Left lung (tissue), 10 donors: ENCODE measurements around the gene SETDB2. TPM values are rescaled to one million over a fixed set of nuclear protein-coding genes. Genes with fewer than 3 reads are reported as not detected.
A peak's percentile ranks its signal among the peaks of the same experiment; 100 is the strongest.

Experiments
- ATAC-seq: fragments of 200-7000 bp; cut with Tn5 transposase; one replicate; pipeline ENCODE4 v1.9.1; 2020; ENCODE audit warnings: moderate library complexity
- DNase-seq, 4 donors: peaks; one replicate each; pipeline ENCODE4 v3.0.0-alpha.2; 2013 to 2020
- H3K27ac ChIP-seq, 2 donors: fragments of 200-600 bp; sonication (generic) in 1 of 2; one replicate each; pipeline versions ENCODE4 v1.5.0 to v1.8.0; 2020 to 2021
- H3K27me3 ChIP-seq, 2 donors: fragments of 200-600 bp; sonication (generic) in 1 of 2; one replicate each; pipeline versions ENCODE4 v1.5.0 to v1.8.0; 2020 to 2021
- H3K36me3 ChIP-seq, 2 donors: fragments of 200-600 bp; sonication (generic) in 1 of 2; one replicate each; pipeline versions ENCODE4 v1.5.0 to v1.8.0; 2020 to 2021
- H3K4me1 ChIP-seq, 2 donors: fragments of 200-600 bp; one replicate each; pipeline ENCODE4 v1.8.0; 2021
- H3K4me3 ChIP-seq, 2 donors: fragments of 200-600 bp; sonication (generic) in 1 of 2; one replicate each; pipeline versions ENCODE4 v1.5.0 to v1.8.0; 2020 to 2021; ENCODE audit warnings: mild to moderate bottlenecking in 1 of 2
- H3K9me3 ChIP-seq, 2 donors: fragments of 200-600 bp; sonication (generic) in 1 of 2; one replicate each; pipeline versions ENCODE4 v1.5.0 to v1.8.0; 2020 to 2021
- CTCF ChIP-seq, 2 donors: fragments of 200-600 bp; sonication (generic) in 1 of 2; IDR thresholded peaks; one replicate each; pipeline versions ENCODE4 v1.5.0 to v1.8.0; 2021; ENCODE audit warnings: antibody characterized with exemption in 2 of 2
- intact Hi-C, 2 donors: fragments of 100-400 bp; cut with DNase I; formaldehyde crosslinking; loops; one replicate each; pipeline versions ENCODE4 v1.11.2 to v1.14.2; 2022
- polyA plus RNA-seq, 6 donors: library from polyadenylated mRNA; unstranded; fragments of 120-200 nt; gene quantifications; one replicate each; pipeline ENCODE4 v1.2.1, GENCODE V29; 2013; ENCODE audit not compliant: insufficient read length in 6 of 6
- total RNA-seq, 2 donors: library from RNA; stranded (reverse); fragmentation: NEBNext Ultra II Directional; extraction: Animal tissue kit (Norgen Biotek cat#: 25700); gene quantifications; one replicate each; pipeline ENCODE4 v1.2.1, GENCODE V29; 2021
- donor health status: DM: no; HTN: yes; CAD: no.
- donor health status: DM: no; HTN: no; CAD: no.

The SETDB2 gene
- total and polyA plus RNA-seq, 8 donors: 11.4 to 19.6 (median 18.7) TPM

GRCh38 chr13:49446473-49446872, 2.4 kb downstream of the SETDB2 start:
- Histone ChIP-seq H3K4me3 (peak overlapping the region in 1 of 2 donors; percentile 71), H3K4me1 (peaks cover 0 to 32% of the 10 kb centered on the region in 2 donors), H3K27ac (peak overlapping the region in 1 of 2 donors; percentile 97), H3K27me3 (no peaks in the 10 kb centered on the region), H3K9me3 (no peaks in the 10 kb centered on the region), H3K36me3 (no peaks in the 10 kb centered on the region)
- intact Hi-C loops: no loop called here
- ATAC-seq (no peak), DNase-seq (no peak)
- no peak for TF ChIP-seq CTCF (IDR thresholded peaks at IDR 0.05)

- no peak for TF ChIP-seq CTCF (IDR thresholded peaks at IDR 0.05)
- H3K36me3 ChIP-seq: peaks cover 0 to 8% of the 10 kb centered on the region in 2 donors
- intact Hi-C loops: no loop called here
- ATAC-seq (no peak), DNase-seq (no peak)
- H3K4me3 ChIP-seq: no peak overlapping the region
- no peaks in the 10 kb centered on the region for H3K9me3 ChIP-seq
- no peak overlapping the region for H3K27ac ChIP-seq
- H3K4me1 ChIP-seq: peaks cover 0 to 27% of the 10 kb centered on the region in 2 donors
- no peaks in the 10 kb centered on the region for H3K27me3 ChIP-seq
Observed at GRCh38 chr13:49448753-49449152, 4.7 kb downstream of the SETDB2 start.

- intact Hi-C loops: no loop called here
- no peaks in the 10 kb centered on the region for H3K27me3 ChIP-seq
- H3K27ac ChIP-seq: no peak overlapping the region
- no peak overlapping the region for H3K4me3 ChIP-seq
- ATAC-seq (no peak), DNase-seq (no peak)
- TF ChIP-seq CTCF (IDR thresholded peaks at IDR 0.05): no peak
- H3K9me3 ChIP-seq: no peaks in the 10 kb centered on the region
- peaks cover 0 to 8% of the 10 kb centered on the region in 2 donors for H3K36me3 ChIP-seq
- peaks cover 0 to 34% of the 10 kb centered on the region in 2 donors for H3K4me1 ChIP-seq
Observed at GRCh38 chr13:49450105-49450819, 6.2 kb downstream of the SETDB2 start.

GRCh38 chr13:49452725-49453457, 8.8 kb downstream of the SETDB2 start:
- intact Hi-C loops: no loop called here
- DNase-seq: no peak
- Histone ChIP-seq H3K27ac (no peak overlapping the region), H3K36me3 (peaks cover 0 to 8% of the 10 kb centered on the region in 2 donors), H3K4me1 (peaks cover 0 to 9% of the 10 kb centered on the region in 2 donors), H3K4me3 (no peak overlapping the region), H3K9me3 (no peaks in the 10 kb centered on the region), H3K27me3 (no peaks in the 10 kb centered on the region)
- TF ChIP-seq CTCF (IDR thresholded peaks at IDR 0.05): no peak
- no peak for ATAC-seq

GRCh38 chr13:49453465-49453864, 9.4 kb downstream of the SETDB2 start:
- Histone ChIP-seq H3K27ac (peak overlapping the region in 1 of 2 donors; percentile 3), H3K36me3 (peaks cover 0 to 8% of the 10 kb centered on the region in 2 donors), H3K27me3 (no peaks in the 10 kb centered on the region), H3K4me1 (peaks cover 0 to 8% of the 10 kb centered on the region in 2 donors), H3K4me3 (no peak overlapping the region), H3K9me3 (no peaks in the 10 kb centered on the region)
- DNase-seq (no peak), ATAC-seq (no peak)
- TF ChIP-seq CTCF (IDR thresholded peaks at IDR 0.05): no peak
- intact Hi-C loops: no loop called here
